GM12892 (cell line): ENCODE results near the gene AMBRA1.
"Not testable (repeated sequence)": the region's sequence is repeated elsewhere in the genome, so short reads cannot be mapped to it uniquely, and the experiment has no call there.

Experiments
- DNase-seq: peaks from one replicate; pipeline ENCODE4 v3.0.0; 2011; ENCODE audit not compliant: insufficient read length
- FAIRE-seq: peaks from 2 replicates; lab custom pipeline; 2011; peaks lifted over from hg19 to GRCh38; lab: Jason Lieb, UNC
- POLR2A ChIP-seq: IDR thresholded peaks from 2 replicates; pipeline ENCODE4 v1.6.1; 2011; ENCODE audit warnings: low read depth, low read length, control low read depth
- POLR2AphosphoS5 ChIP-seq: IDR thresholded peaks from 2 replicates; pipeline ENCODE4 v1.6.1; 2011; ENCODE audit warnings: low read depth, low read length, control low read depth
- TAF1 ChIP-seq: IDR thresholded peaks from 2 replicates; pipeline ENCODE4 v1.6.1; 2011; ENCODE audit warnings: low read depth, mild to moderate bottlenecking, control low read depth, low read length, borderline replicate concordance

Gene AMBRA1

DNA sequence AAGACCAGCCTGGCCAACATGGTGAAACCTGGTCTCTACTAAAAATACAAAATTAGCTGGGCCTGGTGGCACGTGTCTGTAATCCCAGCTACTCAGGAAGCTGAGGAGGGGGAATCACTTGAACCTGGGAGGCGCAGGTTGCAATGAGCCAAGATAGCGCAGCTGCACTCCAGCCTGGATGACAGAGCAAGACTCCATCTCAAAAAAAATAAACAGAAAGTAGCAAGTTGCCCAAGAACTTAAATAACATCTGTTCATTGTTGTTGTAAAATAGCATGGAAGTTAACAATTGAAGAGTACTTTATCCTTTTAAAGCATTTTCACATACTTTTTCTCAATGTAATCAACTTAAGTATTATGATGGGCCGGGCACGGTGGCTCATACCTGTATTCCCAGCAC, 5.7 kb downstream of the AMBRA1 start:
- TF ChIP-seq POLR2AphosphoS5 = no peak
- TF ChIP-seq POLR2A = no peak
- no peak for TF ChIP-seq TAF1
- FAIRE-seq = no peak
- no peak for DNase-seq

DNA sequence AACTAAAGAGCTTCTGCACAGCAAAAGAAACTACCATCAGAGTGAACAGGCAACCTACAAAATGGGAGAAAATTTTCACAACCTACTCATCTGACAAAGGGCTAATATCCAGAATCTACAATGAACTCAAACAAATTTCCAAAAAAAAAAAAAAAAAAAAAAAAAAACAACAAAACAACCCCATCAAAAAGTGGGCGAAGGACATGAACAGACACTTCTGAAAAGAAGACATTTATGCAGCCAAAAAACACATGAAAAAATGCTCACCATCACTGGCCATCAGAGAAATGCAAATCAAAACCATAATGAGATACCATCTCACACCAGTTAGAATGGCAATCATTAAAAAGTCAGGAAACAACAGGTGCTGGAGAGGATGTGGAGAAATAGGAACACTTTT, 10.3 kb downstream of the AMBRA1 start:
- DNase-seq, FAIRE-seq: not testable (repeated sequence)

DNA sequence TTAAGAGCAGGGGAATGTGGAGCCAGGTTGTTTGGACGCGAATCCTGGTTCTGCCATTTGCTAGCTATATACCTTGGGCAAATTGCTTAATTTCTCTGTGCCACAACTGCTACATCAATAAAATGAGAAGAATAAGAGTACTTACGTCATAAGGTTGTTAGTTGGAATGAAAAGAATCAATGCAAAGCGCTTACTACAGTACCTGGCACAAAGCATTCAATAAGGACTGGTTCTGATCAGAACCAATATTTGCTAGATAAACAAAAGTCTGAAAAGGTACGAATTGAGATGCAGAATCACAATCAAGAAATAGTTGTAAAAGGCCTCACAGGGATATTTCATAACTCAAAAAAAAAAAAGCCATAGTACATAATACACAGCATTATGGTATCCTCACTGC, 11.2 kb downstream of the AMBRA1 start:
- TF ChIP-seq POLR2AphosphoS5 (no peak), TAF1 (no peak), POLR2A (no peak)
- DNase-seq (no peak), FAIRE-seq (no peak)

DNA sequence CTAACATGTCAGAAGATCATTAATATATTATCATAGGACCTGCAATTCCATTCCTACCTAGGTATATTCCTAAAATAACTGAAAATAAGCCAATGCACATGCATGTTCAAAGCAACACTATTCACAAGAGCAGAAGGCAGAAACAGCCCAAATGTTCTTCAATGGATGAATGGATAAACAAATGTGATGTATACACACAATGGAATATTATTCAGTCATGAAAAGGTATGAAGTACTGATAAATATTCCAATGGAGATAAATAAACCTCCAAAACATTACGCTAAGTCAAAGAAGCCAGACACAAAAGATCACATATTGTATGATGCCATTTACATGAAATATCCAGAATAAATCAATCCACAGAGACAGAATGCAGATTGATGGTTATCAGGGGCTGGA, 16.8 kb downstream of the AMBRA1 start:
- peak; percentile 5 for FAIRE-seq
- no peak for TF ChIP-seq POLR2A
- TF ChIP-seq TAF1 = no peak
- TF ChIP-seq POLR2AphosphoS5 = no peak
- no peak for DNase-seq

DNA sequence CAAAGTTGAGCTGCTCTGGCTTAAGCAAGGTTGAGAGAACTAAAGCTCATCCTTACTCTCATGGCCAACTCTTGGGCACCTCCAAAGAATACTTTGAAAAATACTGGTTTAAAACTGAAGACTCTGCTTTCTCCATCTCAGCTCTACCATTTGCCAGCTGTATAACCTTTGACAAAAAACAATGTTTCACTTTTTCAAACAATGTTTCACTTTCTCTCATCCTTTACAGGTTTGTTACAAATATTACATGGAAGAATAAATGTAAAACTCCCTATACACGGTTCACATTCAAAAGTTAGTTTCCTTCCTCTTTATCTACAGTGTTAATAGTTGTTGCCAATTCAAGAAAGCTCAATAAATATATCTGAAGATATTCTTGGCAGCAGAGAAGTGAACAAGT, 19.2 kb downstream of the AMBRA1 start:
- DNase-seq (no peak), FAIRE-seq (no peak)
- TF ChIP-seq POLR2A (no peak), POLR2AphosphoS5 (no peak), TAF1 (no peak)

DNA sequence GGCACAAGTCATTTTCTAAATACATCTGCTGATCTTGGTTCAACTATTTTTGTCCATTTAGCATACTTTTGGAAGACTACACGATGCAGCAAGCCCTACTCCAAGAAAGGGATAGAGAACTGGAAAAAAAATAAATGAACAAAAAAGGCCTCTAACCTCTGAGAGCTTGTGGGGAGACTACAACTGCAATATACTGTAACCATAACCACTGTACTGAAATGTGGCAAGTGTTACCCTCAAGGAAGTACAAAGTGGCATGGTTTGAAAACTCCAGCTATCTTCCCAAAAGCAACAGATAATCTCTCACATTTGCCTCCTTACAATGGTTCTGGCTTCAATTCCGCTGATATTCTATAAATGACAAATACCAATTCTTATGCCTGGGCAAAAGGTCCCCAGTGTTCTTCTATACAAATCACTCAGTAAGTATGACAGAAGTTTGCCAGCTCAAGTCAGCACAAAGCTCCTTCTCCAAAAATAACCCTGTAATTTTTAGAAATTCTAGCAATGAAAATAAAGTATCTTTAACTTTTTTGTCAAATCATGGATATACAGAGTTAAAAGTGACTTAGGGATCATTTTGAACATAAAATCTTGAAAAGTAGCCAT, 22.9 kb downstream of the AMBRA1 start:
- DNase-seq = no peak
- no peak for TF ChIP-seq POLR2AphosphoS5
- no peak for TF ChIP-seq POLR2A
- TF ChIP-seq TAF1 = no peak
- FAIRE-seq = peak; percentile 14

DNA sequence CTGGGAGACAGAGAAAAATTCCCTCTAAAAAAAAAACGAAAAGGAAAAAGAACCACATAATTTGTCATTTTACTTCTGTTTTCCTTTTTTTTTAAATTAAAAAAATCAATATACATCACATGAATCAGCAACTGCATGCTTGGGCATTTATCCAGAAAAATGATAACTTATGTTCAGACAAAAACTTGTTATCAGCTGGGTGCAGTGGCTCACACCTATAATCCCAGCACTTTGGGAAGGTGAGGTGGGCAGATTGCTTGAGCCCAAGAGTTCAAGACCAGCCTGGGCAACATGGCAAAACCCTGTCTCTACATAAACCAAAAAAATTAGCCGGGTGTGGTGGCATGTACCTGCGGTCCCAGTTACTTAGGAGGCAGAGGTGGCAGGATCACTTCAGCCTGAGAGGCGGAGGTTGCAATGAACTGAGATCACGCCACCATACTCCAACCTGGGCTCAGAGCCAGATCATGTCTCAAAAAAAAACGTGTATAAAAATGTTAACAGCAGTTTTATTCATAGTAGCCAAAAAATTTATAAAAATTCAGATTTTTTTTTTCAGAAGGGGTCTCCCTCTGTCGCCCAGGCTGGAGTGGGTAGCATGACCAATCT, 28.5 kb downstream of the AMBRA1 start:
- TF ChIP-seq POLR2AphosphoS5 (no peak), TAF1 (no peak), POLR2A (no peak)
- DNase-seq = no peak

DNA sequence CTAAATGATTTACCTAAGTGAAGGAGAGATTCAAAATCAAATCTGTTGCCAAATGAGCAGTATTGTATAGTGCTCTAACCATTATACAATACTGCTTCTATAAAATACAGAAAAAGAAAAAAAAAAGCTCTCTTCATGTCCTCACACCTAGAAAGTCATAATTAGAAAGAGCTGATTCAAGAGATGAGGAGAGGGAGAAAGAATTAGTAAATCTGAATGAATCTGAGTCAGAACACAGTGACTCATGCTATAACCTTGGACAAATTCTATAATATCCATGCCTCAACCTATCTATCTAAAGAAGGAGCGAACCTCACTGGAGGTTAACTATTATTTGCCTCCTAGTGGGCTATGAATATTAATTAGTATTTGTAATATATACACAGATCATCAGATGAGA, 29.4 kb downstream of the AMBRA1 start:
- FAIRE-seq (no peak), DNase-seq (no peak)
- TF ChIP-seq POLR2A (no peak), POLR2AphosphoS5 (no peak), TAF1 (no peak)

More for the DNA sequence above, 28.5 kb downstream of the AMBRA1 start:
- FAIRE-seq = no peak

DNA sequence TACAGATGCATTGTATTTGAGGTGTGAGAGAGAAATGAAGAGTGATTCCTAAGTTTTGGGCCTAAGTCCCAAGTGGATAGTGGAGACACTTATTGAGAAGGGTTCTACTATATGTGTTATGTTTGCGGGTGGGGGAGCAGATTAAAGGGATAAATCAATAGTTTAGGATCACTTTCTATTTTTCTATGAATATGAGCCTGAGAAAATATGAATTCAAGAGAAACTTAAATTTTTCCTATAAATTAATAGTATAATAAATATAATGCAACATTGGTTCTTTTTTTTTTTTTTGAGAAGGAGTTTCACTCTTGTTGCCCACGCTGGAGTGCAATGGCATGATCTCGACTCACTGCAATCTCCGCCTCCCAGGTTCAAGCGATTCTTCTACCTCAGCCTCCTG, 31.3 kb downstream of the AMBRA1 start:
- TF ChIP-seq POLR2A (no peak), POLR2AphosphoS5 (no peak), TAF1 (no peak)
- FAIRE-seq (no peak), DNase-seq (no peak)

DNA sequence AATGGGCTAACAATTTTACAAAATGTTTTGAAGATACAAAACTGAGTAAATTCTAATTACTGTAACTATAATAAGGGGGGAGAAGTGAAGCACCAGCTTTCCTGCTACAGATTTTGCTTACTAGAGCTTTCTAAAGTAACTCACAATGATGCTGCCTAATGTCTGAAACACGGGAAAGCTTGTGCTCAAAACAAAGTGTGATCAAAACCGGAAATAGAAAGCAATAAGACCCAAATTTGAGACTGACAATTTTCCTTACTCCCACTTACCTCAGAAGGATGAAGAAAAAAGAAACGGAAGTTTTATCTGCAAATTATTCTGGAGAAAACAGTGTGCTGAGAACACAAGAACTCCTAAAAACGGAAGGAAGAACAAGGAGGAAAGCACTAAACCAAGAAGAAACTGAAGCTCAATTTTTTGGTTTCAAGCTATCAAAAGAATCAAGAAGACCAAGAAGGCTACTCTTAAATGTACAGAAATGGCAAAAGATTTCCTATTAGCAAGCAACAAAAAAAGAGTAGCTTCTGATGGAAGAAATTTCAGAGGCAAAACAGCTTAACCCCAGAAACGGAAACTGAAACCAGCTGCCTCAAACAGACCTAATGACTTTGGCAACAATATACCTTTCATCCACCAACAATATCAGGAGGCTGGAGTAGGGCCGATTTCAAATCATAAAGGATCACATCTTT, 33.4 kb downstream of the AMBRA1 start:
- TF ChIP-seq POLR2AphosphoS5 (no peak), TAF1 (no peak), POLR2A (no peak)
- DNase-seq (no peak), FAIRE-seq (peak; percentile 81)

DNA sequence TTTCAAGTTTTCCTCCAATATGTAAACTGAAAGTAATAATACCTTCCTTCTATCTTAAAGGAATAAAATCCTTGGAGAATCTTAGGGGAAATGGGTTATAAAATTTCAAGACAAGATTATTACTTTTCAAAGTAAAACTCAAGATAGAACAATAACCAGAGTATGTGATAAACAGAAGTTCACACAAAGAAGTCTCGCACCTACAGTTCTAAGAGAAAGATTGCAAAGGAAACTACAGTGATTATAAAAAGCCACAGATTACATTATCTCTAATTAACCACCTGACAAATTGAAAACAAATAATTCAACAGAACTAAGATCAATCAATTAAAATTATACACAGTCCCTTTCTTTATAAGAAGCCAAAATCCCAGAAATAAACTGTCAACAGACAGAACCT, 34.0 kb downstream of the AMBRA1 start:
- TF ChIP-seq TAF1 = no peak
- no peak for TF ChIP-seq POLR2AphosphoS5
- no peak for TF ChIP-seq POLR2A
- no peak for DNase-seq
- no peak for FAIRE-seq

DNA sequence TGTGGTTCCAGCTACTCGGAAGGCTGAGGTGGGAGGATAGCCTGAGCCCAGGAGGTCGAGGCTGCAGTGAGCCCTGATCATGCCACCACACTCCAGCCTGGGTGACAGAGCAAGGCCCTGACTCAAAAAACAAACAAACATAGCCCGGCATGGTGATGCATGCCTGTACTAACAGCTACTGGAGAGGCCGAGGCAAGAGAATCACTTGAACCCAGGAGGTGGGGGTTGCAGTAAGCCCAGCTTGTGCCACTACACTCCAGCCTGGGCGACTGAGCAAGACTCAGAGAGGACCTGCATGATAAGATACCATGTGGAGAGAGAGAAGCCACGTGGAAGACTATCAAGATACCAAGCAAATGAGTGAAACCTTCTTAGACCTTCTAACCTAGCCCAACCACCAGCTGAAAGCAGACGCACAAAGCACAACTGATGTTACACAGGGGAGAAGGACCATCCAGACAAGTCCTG, 36.1 kb downstream of the AMBRA1 start:
- no peak for FAIRE-seq
- no peak for DNase-seq
- TF ChIP-seq POLR2A (no peak), POLR2AphosphoS5 (no peak), TAF1 (no peak)
